HUES6 (cell line): ENCODE data around the gene TRPC4AP.
"Not testable (repeated sequence)": the region's sequence is repeated elsewhere in the genome, so short reads cannot be mapped to it uniquely, and the experiment has no call there.

ENCODE experiments used
- H3K27ac ChIP-seq: 2 replicates; pipeline ENCODE4 v1.7.0; 2013; ENCODE audit warnings: low read depth, mild to moderate bottlenecking, low read length, inconsistent platforms
- H3K27me3 ChIP-seq: 2 replicates; pipeline ENCODE4 v1.6.1; 2013; ENCODE audit warnings: low read length; ENCODE audit not compliant: control insufficient read depth, insufficient read depth
- H3K36me3 ChIP-seq: 2 replicates; pipeline ENCODE4 v1.6.1; 2013; ENCODE audit warnings: low read length; ENCODE audit not compliant: control insufficient read depth, insufficient read depth
- H3K4me1 ChIP-seq: 2 replicates; pipeline ENCODE4 v1.6.1; 2013; ENCODE audit warnings: low read length; ENCODE audit not compliant: control insufficient read depth, insufficient read depth
- H3K4me3 ChIP-seq: 2 replicates; pipeline ENCODE4 v1.5.1; 2013; ENCODE audit warnings: low read depth, low read length
- H3K9ac ChIP-seq: one replicate; pipeline ENCODE4 v1.6.1; 2013; ENCODE audit warnings: mild to moderate bottlenecking, low read length
- H3K9me3 ChIP-seq: 2 replicates; pipeline ENCODE4 v1.6.1; 2013; ENCODE audit warnings: low read depth, low read length; ENCODE audit not compliant: control insufficient read depth, insufficient read depth

The TRPC4AP gene

GRCh38 chr20:35121186-35121585 is 28.6 kb upstream of the TRPC4AP start:
- H3K9me3 ChIP-seq: no peaks in the 10 kb centered on the region
- H3K36me3 ChIP-seq: peaks cover 74% of the 10 kb centered on the region
- no peak overlapping the region for H3K27ac ChIP-seq
- no peak overlapping the region for H3K4me3 ChIP-seq
- no peak overlapping the region for H3K9ac ChIP-seq
- no peaks in the 10 kb centered on the region for H3K4me1 ChIP-seq
- H3K27me3 ChIP-seq: no peaks in the 10 kb centered on the region

- no peaks in the 10 kb centered on the region for H3K27me3 ChIP-seq
- H3K4me3 ChIP-seq: no peak overlapping the region
- no peak overlapping the region for H3K9ac ChIP-seq
- H3K36me3 ChIP-seq: peaks cover 78% of the 10 kb centered on the region
- no peaks in the 10 kb centered on the region for H3K9me3 ChIP-seq
- H3K27ac ChIP-seq: no peak overlapping the region
- H3K4me1 ChIP-seq: no peaks in the 10 kb centered on the region
Measured at GRCh38 chr20:35120012-35120701, 27.6 kb upstream of the TRPC4AP start.

GRCh38 chr20:35117629-35118028 is 25.0 kb upstream of the TRPC4AP start:
- Histone ChIP-seq H3K4me3 (no peak overlapping the region), H3K27me3 (no peaks in the 10 kb centered on the region), H3K4me1 (no peaks in the 10 kb centered on the region), H3K9ac (no peak overlapping the region), H3K36me3 (peaks cover 62% of the 10 kb centered on the region), H3K9me3 (no peaks in the 10 kb centered on the region), H3K27ac (no peak overlapping the region)

- Histone ChIP-seq H3K27ac (no peak overlapping the region), H3K9me3 (no peaks in the 10 kb centered on the region), H3K9ac (no peak overlapping the region), H3K4me1 (no peaks in the 10 kb centered on the region), H3K27me3 (no peaks in the 10 kb centered on the region), H3K4me3 (no peak overlapping the region), H3K36me3 (peaks cover 60% of the 10 kb centered on the region)
Measured at GRCh38 chr20:35117196-35117595, 24.6 kb upstream of the TRPC4AP start.

GRCh38 chr20:35116258-35116657 is 23.7 kb upstream of the TRPC4AP start:
- Histone ChIP-seq H3K27ac (no peak overlapping the region; the same call in 1 of the 2 replicates), H3K4me1 (no peaks in the 10 kb centered on the region), H3K27me3 (no peaks in the 10 kb centered on the region), H3K9me3 (no peaks in the 10 kb centered on the region), H3K4me3 (no peak overlapping the region), H3K36me3 (peaks cover 52% of the 10 kb centered on the region), H3K9ac (no peak overlapping the region)

- Histone ChIP-seq H3K4me3 (no peak overlapping the region), H3K36me3 (peaks cover 49% of the 10 kb centered on the region), H3K27ac (no peak overlapping the region), H3K9ac (no peak overlapping the region), H3K4me1 (no peaks in the 10 kb centered on the region), H3K9me3 (no peaks in the 10 kb centered on the region), H3K27me3 (no peaks in the 10 kb centered on the region)
Measured at GRCh38 chr20:35115606-35116005, 23.0 kb upstream of the TRPC4AP start.

- H3K27ac ChIP-seq, H3K9ac ChIP-seq, H3K9me3 ChIP-seq, H3K4me3 ChIP-seq, H3K27me3 ChIP-seq, H3K4me1 ChIP-seq: not testable (repeated sequence)
- H3K36me3 ChIP-seq: peaks cover 21% of the 10 kb centered on the region
Measured at GRCh38 chr20:35112276-35112675, 19.7 kb upstream of the TRPC4AP start.

GRCh38 chr20:35111141-35111888 is 18.7 kb upstream of the TRPC4AP start:
- Histone ChIP-seq H3K9ac (no peak overlapping the region), H3K4me3 (no peak overlapping the region), H3K36me3 (peaks cover 16% of the 10 kb centered on the region), H3K9me3 (no peaks in the 10 kb centered on the region), H3K4me1 (no peaks in the 10 kb centered on the region), H3K27ac (no peak overlapping the region), H3K27me3 (no peaks in the 10 kb centered on the region)

GRCh38 chr20:35108921-35109320 is 16.3 kb upstream of the TRPC4AP start:
- Histone ChIP-seq H3K36me3 (no peaks in the 10 kb centered on the region), H3K27me3 (no peaks in the 10 kb centered on the region), H3K9ac (no peak overlapping the region), H3K4me1 (no peaks in the 10 kb centered on the region), H3K4me3 (no peak overlapping the region), H3K27ac (no peak overlapping the region), H3K9me3 (no peaks in the 10 kb centered on the region)

- no peak overlapping the region for H3K27ac ChIP-seq
- no peaks in the 10 kb centered on the region for H3K4me1 ChIP-seq
- no peak overlapping the region for H3K4me3 ChIP-seq
Measured at GRCh38 chr20:35106827-35107380, 14.3 kb upstream of the TRPC4AP start.

GRCh38 chr20:35104685-35105295 is 12.2 kb upstream of the TRPC4AP start:
- Histone ChIP-seq H3K4me1 (no peaks in the 10 kb centered on the region), H3K27me3 (no peaks in the 10 kb centered on the region), H3K9ac (no peak overlapping the region), H3K4me3 (no peak overlapping the region), H3K27ac (no peak overlapping the region), H3K9me3 (no peaks in the 10 kb centered on the region), H3K36me3 (no peaks in the 10 kb centered on the region)

More at GRCh38 chr20:35106827-35107380, 14.3 kb upstream of the TRPC4AP start:
- no peak overlapping the region for H3K9ac ChIP-seq
- H3K9me3 ChIP-seq: no peaks in the 10 kb centered on the region
- H3K27me3 ChIP-seq: no peaks in the 10 kb centered on the region
- H3K36me3 ChIP-seq: no peaks in the 10 kb centered on the region
